ENCODE measurements around the gene SPC25.

The SPC25 gene

GRCh38 chr2:168920504-168921157, 30.4 kb upstream of the SPC25 start:
- Histone ChIP-seq H3K9ac (ENCODE audit: low read length) (no peak overlapping the region), H3K4me1 (ENCODE audit: insufficient read depth, low read length) (no peaks in the 10 kb centered on the region), H3K27me3 (ENCODE audit: control insufficient read depth in 1 of 2, insufficient read depth in 2 of 2, low read length in 2 of 2) (no peaks in the 10 kb centered on the region), H3K9me3 (ENCODE audit: low read length) (no peaks in the 10 kb centered on the region), H3K27ac (ENCODE audit: low read depth, low read length) (no peak overlapping the region), H3K36me3 (ENCODE audit: insufficient read depth, low read length) (no peaks in the 10 kb centered on the region), H3K4me3 (ENCODE audit: low read depth in 1 of 2, low read length in 2 of 2) (no peak overlapping the region)

- Histone ChIP-seq H3K27ac (ENCODE audit: low read depth, low read length) (no peak overlapping the region), H3K9ac (ENCODE audit: low read length) (no peak overlapping the region), H3K27me3 (ENCODE audit: control insufficient read depth in 1 of 2, insufficient read depth in 2 of 2, low read length in 2 of 2) (no peaks in the 10 kb centered on the region)
Measured at GRCh38 chr2:168916331-168916675, 26.1 kb upstream of the SPC25 start.

GRCh38 chr2:168915441-168916330, 25.5 kb upstream of the SPC25 start:
- Histone ChIP-seq H3K9me3 (ENCODE audit: low read length) (no peaks in the 10 kb centered on the region), H3K9ac (ENCODE audit: low read length) (no peak overlapping the region), H3K4me3 (ENCODE audit: low read depth in 1 of 2, low read length in 2 of 2) (no peak overlapping the region), H3K36me3 (ENCODE audit: insufficient read depth, low read length) (no peaks in the 10 kb centered on the region), H3K4me1 (ENCODE audit: insufficient read depth, low read length) (no peaks in the 10 kb centered on the region), H3K27me3 (ENCODE audit: control insufficient read depth in 1 of 2, insufficient read depth in 2 of 2, low read length in 2 of 2) (no peaks in the 10 kb centered on the region), H3K27ac (ENCODE audit: low read depth, low read length) (no peak overlapping the region)

More at GRCh38 chr2:168916331-168916675, 26.1 kb upstream of the SPC25 start:
- Histone ChIP-seq H3K9me3 (ENCODE audit: low read length) (no peaks in the 10 kb centered on the region), H3K36me3 (ENCODE audit: insufficient read depth, low read length) (no peaks in the 10 kb centered on the region), H3K4me1 (ENCODE audit: insufficient read depth, low read length) (no peaks in the 10 kb centered on the region), H3K4me3 (ENCODE audit: low read depth in 1 of 2, low read length in 2 of 2) (no peak overlapping the region)

- H3K9ac ChIP-seq (ENCODE audit: low read length) = no peak overlapping the region
Measured at GRCh38 chr2:168913495-168913894, 23.3 kb upstream of the SPC25 start.

GRCh38 chr2:168912901-168913369, 22.7 kb upstream of the SPC25 start:
- no peaks in the 10 kb centered on the region for H3K27me3 ChIP-seq (ENCODE audit: control insufficient read depth in 1 of 2, insufficient read depth in 2 of 2, low read length in 2 of 2)
- H3K9ac ChIP-seq (ENCODE audit: low read length) = no peak overlapping the region
- no peak overlapping the region for H3K27ac ChIP-seq (ENCODE audit: low read depth, low read length)
- H3K4me3 ChIP-seq (ENCODE audit: low read depth in 1 of 2, low read length in 2 of 2) = peak overlapping the region in 1 of 2 donors; percentile 37
- no peaks in the 10 kb centered on the region for H3K9me3 ChIP-seq (ENCODE audit: low read length)
- no peaks in the 10 kb centered on the region for H3K4me1 ChIP-seq (ENCODE audit: insufficient read depth, low read length)
- no peaks in the 10 kb centered on the region for H3K36me3 ChIP-seq (ENCODE audit: insufficient read depth, low read length)

More at GRCh38 chr2:168913495-168913894, 23.3 kb upstream of the SPC25 start:
- Histone ChIP-seq H3K36me3 (ENCODE audit: insufficient read depth, low read length) (no peaks in the 10 kb centered on the region), H3K4me3 (ENCODE audit: low read depth in 1 of 2, low read length in 2 of 2) (no peak overlapping the region), H3K27me3 (ENCODE audit: control insufficient read depth in 1 of 2, insufficient read depth in 2 of 2, low read length in 2 of 2) (no peaks in the 10 kb centered on the region), H3K4me1 (ENCODE audit: insufficient read depth, low read length) (no peaks in the 10 kb centered on the region), H3K27ac (ENCODE audit: low read depth, low read length) (no peak overlapping the region), H3K9me3 (ENCODE audit: low read length) (no peaks in the 10 kb centered on the region)

GRCh38 chr2:168912466-168912865, 22.2 kb upstream of the SPC25 start:
- H3K9me3 ChIP-seq (ENCODE audit: low read length) = no peaks in the 10 kb centered on the region
- H3K36me3 ChIP-seq (ENCODE audit: insufficient read depth, low read length) = no peaks in the 10 kb centered on the region
- H3K4me3 ChIP-seq (ENCODE audit: low read depth in 1 of 2, low read length in 2 of 2) = peak overlapping the region in 1 of 2 donors; percentile 37
- no peak overlapping the region for H3K27ac ChIP-seq (ENCODE audit: low read depth, low read length)
- H3K9ac ChIP-seq (ENCODE audit: low read length) = no peak overlapping the region
- no peaks in the 10 kb centered on the region for H3K27me3 ChIP-seq (ENCODE audit: control insufficient read depth in 1 of 2, insufficient read depth in 2 of 2, low read length in 2 of 2)
- no peaks in the 10 kb centered on the region for H3K4me1 ChIP-seq (ENCODE audit: insufficient read depth, low read length)

- no peak overlapping the region for H3K4me3 ChIP-seq (ENCODE audit: low read depth in 1 of 2, low read length in 2 of 2)
- H3K9ac ChIP-seq (ENCODE audit: low read length) = no peak overlapping the region
- H3K4me1 ChIP-seq (ENCODE audit: insufficient read depth, low read length) = no peaks in the 10 kb centered on the region
- H3K27ac ChIP-seq (ENCODE audit: low read depth, low read length) = no peak overlapping the region
- no peaks in the 10 kb centered on the region for H3K36me3 ChIP-seq (ENCODE audit: insufficient read depth, low read length)
- H3K9me3 ChIP-seq (ENCODE audit: low read length) = no peaks in the 10 kb centered on the region
- no peaks in the 10 kb centered on the region for H3K27me3 ChIP-seq (ENCODE audit: control insufficient read depth in 1 of 2, insufficient read depth in 2 of 2, low read length in 2 of 2)
Measured at GRCh38 chr2:168910330-168910729, 20.1 kb upstream of the SPC25 start.

GRCh38 chr2:168907940-168908662, 17.9 kb upstream of the SPC25 start:
- Histone ChIP-seq H3K4me1 (ENCODE audit: insufficient read depth, low read length) (no peaks in the 10 kb centered on the region), H3K9ac (ENCODE audit: low read length) (no peak overlapping the region), H3K4me3 (ENCODE audit: low read depth in 1 of 2, low read length in 2 of 2) (no peak overlapping the region), H3K27ac (ENCODE audit: low read depth, low read length) (no peak overlapping the region), H3K9me3 (ENCODE audit: low read length) (no peaks in the 10 kb centered on the region), H3K36me3 (ENCODE audit: insufficient read depth, low read length) (no peaks in the 10 kb centered on the region), H3K27me3 (ENCODE audit: control insufficient read depth in 1 of 2, insufficient read depth in 2 of 2, low read length in 2 of 2) (no peaks in the 10 kb centered on the region)

GRCh38 chr2:168904358-168904757, 14.1 kb upstream of the SPC25 start:
- Histone ChIP-seq H3K27ac (ENCODE audit: low read depth, low read length) (no peak overlapping the region), H3K27me3 (ENCODE audit: control insufficient read depth in 1 of 2, insufficient read depth in 2 of 2, low read length in 2 of 2) (no peaks in the 10 kb centered on the region), H3K4me1 (ENCODE audit: insufficient read depth, low read length) (no peaks in the 10 kb centered on the region), H3K36me3 (ENCODE audit: insufficient read depth, low read length) (no peaks in the 10 kb centered on the region), H3K9ac (ENCODE audit: low read length) (no peak overlapping the region), H3K4me3 (ENCODE audit: low read depth in 1 of 2, low read length in 2 of 2) (no peak overlapping the region), H3K9me3 (ENCODE audit: low read length) (no peaks in the 10 kb centered on the region)

GRCh38 chr2:168903888-168904287, 13.7 kb upstream of the SPC25 start:
- Histone ChIP-seq H3K9me3 (ENCODE audit: low read length) (no peaks in the 10 kb centered on the region), H3K27me3 (ENCODE audit: control insufficient read depth in 1 of 2, insufficient read depth in 2 of 2, low read length in 2 of 2) (no peaks in the 10 kb centered on the region), H3K9ac (ENCODE audit: low read length) (no peak overlapping the region), H3K27ac (ENCODE audit: low read depth, low read length) (no peak overlapping the region), H3K4me1 (ENCODE audit: insufficient read depth, low read length) (no peaks in the 10 kb centered on the region), H3K36me3 (ENCODE audit: insufficient read depth, low read length) (no peaks in the 10 kb centered on the region), H3K4me3 (ENCODE audit: low read depth in 1 of 2, low read length in 2 of 2) (no peak overlapping the region)

GRCh38 chr2:168901003-168901402, 10.8 kb upstream of the SPC25 start, which contains the start of gene G6PC2:
G6PC2 (plus strand) TSS chr2:168901291; CDS start chr2:168901332, 41 bp downstream.
- H3K27me3 ChIP-seq (ENCODE audit: control insufficient read depth in 1 of 2, insufficient read depth in 2 of 2, low read length in 2 of 2) = no peaks in the 10 kb centered on the region
- no peak within 1 kb of the TSS for H3K9ac ChIP-seq (ENCODE audit: low read length)
- H3K27ac ChIP-seq (ENCODE audit: low read depth, low read length) = no peak within 1 kb of the TSS

More at GRCh38 chr2:168901003-168901402, 10.8 kb upstream of the SPC25 start, which contains the start of gene G6PC2:
- no peaks in the 10 kb centered on the region for H3K9me3 ChIP-seq (ENCODE audit: low read length)
- H3K36me3 ChIP-seq (ENCODE audit: insufficient read depth, low read length) = no peaks in the 10 kb centered on the region
- H3K4me3 ChIP-seq (ENCODE audit: low read depth in 1 of 2, low read length in 2 of 2) = no peak within 1 kb of the TSS
- H3K4me1 ChIP-seq (ENCODE audit: insufficient read depth, low read length) = no peaks in the 10 kb centered on the region
